22Rv1 (cell line): ENCODE measurements around the gene GRIK5.

Source experiments
- CTCF ChIP-seq: fragments of 450-650 bp; IDR thresholded peaks from 2 replicates; pipeline ENCODE4 v1.5.1; 2017; ENCODE audit warnings: mild to moderate bottlenecking
- ZFX ChIP-seq: fragments of 450-650 bp; IDR thresholded peaks from 2 replicates; pipeline ENCODE4 v1.6.1; 2017; ENCODE audit warnings: antibody characterized with exemption, borderline replicate concordance

GRCh38 chr19:41997121-41997850, 72.7 kb downstream of the GRIK5 start:
- no peak for TF ChIP-seq CTCF
- no peak for TF ChIP-seq ZFX
